Muscle layer of duodenum (tissue), 2 donors: ENCODE data around the gene SLC17A3.

ENCODE experiments used
- H3K27ac ChIP-seq: one replicate; pipeline ENCODE4 v1.7.0; 2013; ENCODE audit warnings: mild to moderate bottlenecking, low read length
- H3K27me3 ChIP-seq: one replicate; pipeline ENCODE4 v1.7.0; 2013; ENCODE audit warnings: low read depth, mild to moderate bottlenecking, control low read depth, low read length
- H3K36me3 ChIP-seq, 2 donors: one replicate each; pipeline ENCODE4 v1.7.0; 2013; ENCODE audit warnings: low read length in 2 of 2, control low read depth in 1 of 2, mild to moderate bottlenecking in 1 of 2; ENCODE audit not compliant: insufficient read depth in 2 of 2, control insufficient read depth in 1 of 2
- H3K4me1 ChIP-seq, 2 donors: one replicate each; pipeline ENCODE4 v1.7.0; 2013; ENCODE audit warnings: low read length in 2 of 2, mild to moderate bottlenecking in 2 of 2, control low read depth in 1 of 2, moderate library complexity in 1 of 2; ENCODE audit not compliant: insufficient read depth in 2 of 2, control insufficient read depth in 1 of 2
- H3K4me3 ChIP-seq, 2 donors: one replicate each; pipeline ENCODE4 v1.7.0; 2013; ENCODE audit warnings: low read length in 2 of 2, low read depth in 1 of 2, mild to moderate bottlenecking in 1 of 2
- H3K9me3 ChIP-seq, 2 donors: one replicate each; pipeline ENCODE4 v1.7.0; 2013; ENCODE audit warnings: low read length in 2 of 2, control low read depth in 1 of 2, mild to moderate bottlenecking in 1 of 2; ENCODE audit not compliant: control insufficient read depth in 1 of 2
- donor health status: healthy.

The SLC17A3 gene

DNA sequence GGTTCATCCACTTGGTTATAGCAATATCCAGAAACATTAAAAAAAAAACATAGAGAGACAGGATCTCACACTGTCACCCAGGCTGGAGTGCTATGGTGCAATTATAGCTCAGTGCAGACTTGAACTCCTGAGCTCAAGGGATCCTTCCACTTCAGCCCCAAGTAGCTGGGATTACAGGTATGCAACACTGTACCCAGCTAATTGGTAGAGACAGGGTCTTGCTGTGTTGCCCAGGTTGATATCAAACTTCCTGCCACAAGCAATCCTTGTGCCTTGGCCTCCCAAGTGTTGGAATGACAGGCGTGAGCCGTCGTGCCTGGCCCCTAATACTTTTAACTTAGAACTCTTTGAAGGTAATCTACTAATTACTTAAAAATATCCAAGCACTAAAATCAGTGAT, 41.4 kb downstream of the SLC17A3 start:
- Histone ChIP-seq H3K27me3 (no peaks in the 10 kb centered on the region), H3K4me3 (no peak overlapping the region), H3K27ac (no peak overlapping the region), H3K36me3 (no peaks in the 10 kb centered on the region), H3K9me3 (no peaks in the 10 kb centered on the region), H3K4me1 (no peaks in the 10 kb centered on the region)

DNA sequence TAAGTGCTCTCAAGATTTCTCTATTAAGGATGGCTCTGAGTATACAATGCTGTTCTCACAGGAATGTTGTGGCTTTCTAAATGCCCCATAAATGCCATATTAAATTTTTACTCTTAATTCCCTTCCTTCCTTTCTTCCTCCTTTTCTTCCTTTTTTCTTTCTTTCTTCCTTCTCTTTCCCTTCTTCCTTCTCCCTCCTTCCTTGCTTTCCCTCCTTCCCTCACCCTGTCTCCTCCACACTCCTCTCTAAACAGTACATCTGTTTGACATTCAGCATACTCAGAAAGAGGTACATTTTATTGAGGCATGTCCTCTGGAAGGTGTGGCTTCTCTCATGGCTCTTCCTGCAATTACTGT, 41.8 kb downstream of the SLC17A3 start:
- Histone ChIP-seq H3K27me3 (no peaks in the 10 kb centered on the region), H3K4me3 (no peak overlapping the region), H3K4me1 (no peaks in the 10 kb centered on the region), H3K9me3 (no peaks in the 10 kb centered on the region), H3K27ac (no peak overlapping the region), H3K36me3 (no peaks in the 10 kb centered on the region)

DNA sequence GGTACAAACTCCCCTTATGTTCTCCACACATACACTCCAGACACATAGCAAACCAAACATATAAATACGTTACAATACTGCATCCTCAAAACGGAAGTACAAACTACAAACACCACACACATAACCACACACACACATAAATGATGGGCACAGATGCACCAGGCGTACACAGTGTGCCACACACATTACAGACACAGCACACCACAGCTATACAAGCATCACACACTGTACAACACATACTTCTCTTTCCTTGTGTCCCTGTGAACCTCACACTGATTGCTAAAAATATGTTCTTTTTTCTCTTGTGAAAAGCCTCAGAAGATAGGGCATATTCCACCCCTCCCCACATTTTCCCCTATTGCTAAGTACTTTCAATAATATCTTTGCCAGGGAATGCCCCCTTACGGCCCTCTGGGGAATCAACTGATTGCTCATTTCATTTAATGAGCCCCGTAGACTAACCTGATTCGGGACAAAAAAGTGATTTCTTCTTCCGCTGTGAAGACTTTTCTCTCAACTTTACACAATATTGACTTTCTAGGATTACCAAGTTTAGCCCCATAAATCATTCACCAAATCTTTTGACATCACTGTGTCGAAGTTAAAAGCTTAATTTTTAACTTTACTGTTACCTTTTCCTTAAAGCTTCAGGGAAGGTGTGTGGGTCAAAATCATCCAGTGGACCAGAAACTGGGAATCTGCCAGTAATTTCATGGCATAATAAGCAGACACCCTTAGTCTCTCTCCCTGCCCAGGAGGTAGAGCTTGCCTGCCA, 42.3 kb downstream of the SLC17A3 start, which contains the start of gene SLC17A1:
TSS of gene SLC17A1 (minus strand) at position 521 of the 775 bp plus-strand sequence. CDS start 1,495 bp downstream, outside the sequence.
- Histone ChIP-seq H3K27me3 (no peaks in the 10 kb centered on the region), H3K4me3 (no peak within 1 kb of the TSS), H3K36me3 (no peaks in the 10 kb centered on the region), H3K27ac (no peak within 1 kb of the TSS), H3K4me1 (no peaks in the 10 kb centered on the region), H3K9me3 (no peaks in the 10 kb centered on the region)

DNA sequence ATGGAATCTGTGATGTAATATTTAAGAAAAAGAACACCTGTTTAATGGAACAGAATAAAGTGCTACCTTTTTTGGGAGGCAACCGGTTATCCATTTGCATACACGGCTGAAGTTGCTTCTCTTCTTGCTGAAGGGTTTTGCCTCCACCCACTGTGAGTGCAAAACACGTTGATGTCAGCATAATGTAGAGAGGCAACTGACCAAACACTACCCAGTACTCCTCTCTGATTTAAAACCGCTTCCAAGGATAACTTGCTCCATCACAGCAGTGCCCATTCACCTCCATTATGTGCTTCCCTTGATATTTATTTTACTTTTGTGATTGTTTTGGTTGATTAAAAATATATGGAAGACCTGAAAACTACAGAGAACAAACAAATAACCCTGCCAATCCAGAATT, 43.6 kb downstream of the SLC17A3 start:
- Histone ChIP-seq H3K27me3 (no peaks in the 10 kb centered on the region), H3K4me3 (no peak overlapping the region), H3K9me3 (peaks cover 0 to 1% of the 10 kb centered on the region in 2 donors), H3K27ac (no peak overlapping the region), H3K36me3 (no peaks in the 10 kb centered on the region), H3K4me1 (no peaks in the 10 kb centered on the region)

DNA sequence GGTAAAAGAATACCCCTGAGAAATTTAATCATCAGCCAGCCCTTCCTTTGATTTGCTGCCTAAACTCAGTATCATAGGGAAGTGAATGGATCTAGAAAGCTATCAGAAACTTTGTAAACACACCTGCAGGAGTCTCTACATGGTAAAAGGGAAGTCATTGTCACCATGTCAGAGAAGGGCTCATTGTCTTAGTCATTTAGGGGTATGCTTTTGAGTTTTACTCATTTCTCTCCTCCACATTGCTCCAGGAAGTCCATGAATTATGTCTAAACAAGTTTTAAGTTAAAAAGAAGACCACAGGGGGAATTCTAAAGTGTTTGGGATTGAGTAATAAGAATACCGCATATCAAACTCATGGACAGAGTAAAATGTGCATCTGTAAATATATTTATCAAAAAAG, 44.7 kb downstream of the SLC17A3 start:
- Histone ChIP-seq H3K27ac (no peak overlapping the region), H3K27me3 (no peaks in the 10 kb centered on the region), H3K4me1 (no peaks in the 10 kb centered on the region), H3K9me3 (peaks cover 0 to 4% of the 10 kb centered on the region in 2 donors), H3K4me3 (no peak overlapping the region), H3K36me3 (no peaks in the 10 kb centered on the region)

DNA sequence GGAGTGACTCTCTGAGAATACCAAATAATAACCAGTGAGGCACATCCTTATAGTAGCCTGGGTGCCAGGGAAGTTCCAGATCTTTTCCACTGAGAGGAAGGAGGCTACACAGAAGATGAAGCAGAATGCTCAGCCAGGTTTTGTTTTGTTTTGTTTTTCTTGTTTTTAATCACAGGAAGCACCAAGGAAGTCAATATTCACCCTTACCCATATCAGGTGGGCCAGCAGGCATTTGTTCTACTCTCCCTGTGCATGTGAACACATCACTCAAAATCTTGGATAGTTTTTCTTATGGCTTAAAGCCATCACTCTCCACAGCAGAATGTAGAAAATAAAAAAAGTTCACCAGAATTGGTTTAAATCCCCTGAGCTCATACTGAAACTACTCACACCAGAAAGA, 52.7 kb downstream of the SLC17A3 start:
- Histone ChIP-seq H3K36me3 (no peaks in the 10 kb centered on the region), H3K4me3 (no peak overlapping the region), H3K9me3 (peaks cover 0 to 4% of the 10 kb centered on the region in 2 donors), H3K27me3 (no peaks in the 10 kb centered on the region), H3K27ac (no peak overlapping the region), H3K4me1 (no peaks in the 10 kb centered on the region)

DNA sequence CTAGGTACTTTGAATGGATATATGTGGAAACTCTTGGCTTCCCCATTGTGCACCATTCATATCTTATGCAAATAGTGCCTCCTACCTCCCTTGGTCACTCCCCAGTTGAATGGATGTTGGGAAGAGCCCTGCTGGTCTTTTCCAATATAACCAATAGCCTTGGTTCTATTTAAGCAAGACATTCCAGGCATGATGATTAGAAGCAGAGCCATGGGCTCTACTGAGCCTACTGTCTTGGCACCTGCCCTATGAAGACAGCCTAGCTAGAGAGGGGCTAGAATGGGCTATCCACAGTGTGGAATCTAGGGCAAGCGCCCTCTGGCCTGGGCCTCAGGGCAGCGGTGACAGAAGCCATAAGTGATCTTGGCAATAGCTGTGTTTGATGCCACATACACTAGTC, 57.8 kb downstream of the SLC17A3 start:
- H3K9me3 ChIP-seq, result no peaks in the 10 kb centered on the region
- H3K4me3 ChIP-seq, result no peak overlapping the region
- no peaks in the 10 kb centered on the region for H3K36me3 ChIP-seq
- no peak overlapping the region for H3K27ac ChIP-seq
- H3K27me3 ChIP-seq, result no peaks in the 10 kb centered on the region
- H3K4me1 ChIP-seq, result no peaks in the 10 kb centered on the region

DNA sequence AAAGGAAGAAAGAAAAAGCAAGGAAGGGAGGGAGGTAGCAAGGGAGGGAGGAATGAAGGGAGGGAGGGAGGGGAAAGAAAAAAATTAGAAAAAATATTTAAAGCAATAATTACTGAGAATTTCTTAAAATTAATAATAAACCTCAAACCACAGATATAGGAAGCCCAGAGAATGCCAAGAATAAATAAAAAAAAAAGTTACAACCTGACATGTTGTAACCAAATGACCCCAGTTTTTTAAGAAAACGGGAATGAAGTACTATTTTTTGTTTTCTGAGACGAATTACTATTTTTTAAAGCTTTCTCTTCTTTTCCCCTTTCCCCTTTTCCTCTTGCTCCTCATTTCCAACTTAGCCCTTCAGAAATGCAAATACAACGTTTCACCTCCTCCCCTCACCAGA, 58.8 kb downstream of the SLC17A3 start:
- no peak overlapping the region for H3K27ac ChIP-seq
- no peak overlapping the region for H3K4me3 ChIP-seq
- H3K27me3 ChIP-seq, result no peaks in the 10 kb centered on the region
- H3K36me3 ChIP-seq, result no peaks in the 10 kb centered on the region
- H3K4me1 ChIP-seq, result no peaks in the 10 kb centered on the region
- no peaks in the 10 kb centered on the region for H3K9me3 ChIP-seq

DNA sequence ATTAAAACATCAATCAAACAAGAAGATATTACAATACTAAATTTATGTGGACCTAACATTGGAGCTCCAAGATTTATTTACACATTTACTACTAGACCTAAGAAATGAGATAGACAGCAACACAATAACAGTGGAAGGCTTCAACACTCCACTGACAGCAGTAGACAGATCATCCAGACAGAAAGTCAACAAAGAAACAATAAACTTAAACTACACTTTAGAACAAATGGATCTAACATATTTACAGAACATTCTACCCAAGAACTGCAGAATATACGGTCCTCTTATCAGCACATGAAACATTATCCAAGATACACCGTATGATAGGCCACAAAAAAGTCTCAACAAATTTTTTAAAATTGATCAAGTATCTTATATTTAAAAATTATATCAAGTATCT, 69.2 kb downstream of the SLC17A3 start:
- H3K27me3 ChIP-seq, result no peaks in the 10 kb centered on the region
- no peaks in the 10 kb centered on the region for H3K36me3 ChIP-seq
- H3K4me3 ChIP-seq, result no peak overlapping the region
- no peaks in the 10 kb centered on the region for H3K9me3 ChIP-seq
- no peak overlapping the region for H3K27ac ChIP-seq
- no peaks in the 10 kb centered on the region for H3K4me1 ChIP-seq

DNA sequence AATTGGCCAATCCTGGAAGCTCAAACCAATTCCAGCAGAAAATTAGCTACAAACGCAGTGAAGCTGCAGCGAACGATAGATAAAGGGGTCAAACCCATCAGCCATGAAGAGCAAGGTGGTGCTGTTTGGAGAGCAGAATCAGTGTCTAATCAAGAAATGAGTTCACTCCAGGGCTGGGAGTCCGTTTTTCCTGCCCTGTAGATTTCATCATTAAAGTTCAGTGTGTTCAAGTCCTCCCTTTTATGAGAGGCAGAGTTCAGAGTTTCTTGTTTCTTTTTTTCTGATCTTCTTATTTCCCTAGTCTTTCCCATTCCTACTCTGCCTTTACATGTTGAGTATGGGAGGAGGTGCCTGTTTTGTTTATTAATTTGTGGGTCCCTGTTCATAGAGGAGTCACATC, 72.6 kb downstream of the SLC17A3 start:
- Histone ChIP-seq H3K27me3 (no peaks in the 10 kb centered on the region), H3K4me1 (no peaks in the 10 kb centered on the region), H3K36me3 (no peaks in the 10 kb centered on the region), H3K9me3 (no peaks in the 10 kb centered on the region), H3K27ac (no peak overlapping the region), H3K4me3 (no peak overlapping the region)
